ENCODE data around the gene GASK1A. TPM values are rescaled to one million over a fixed set of nuclear protein-coding genes. Genes with fewer than 3 reads are reported as not detected.
A peak's percentile ranks its signal among the peaks of the same experiment; 100 is the strongest.

The GASK1A gene
- total RNA-seq, 1 experiment from 2014 or later: 1.9 TPM

DNA sequence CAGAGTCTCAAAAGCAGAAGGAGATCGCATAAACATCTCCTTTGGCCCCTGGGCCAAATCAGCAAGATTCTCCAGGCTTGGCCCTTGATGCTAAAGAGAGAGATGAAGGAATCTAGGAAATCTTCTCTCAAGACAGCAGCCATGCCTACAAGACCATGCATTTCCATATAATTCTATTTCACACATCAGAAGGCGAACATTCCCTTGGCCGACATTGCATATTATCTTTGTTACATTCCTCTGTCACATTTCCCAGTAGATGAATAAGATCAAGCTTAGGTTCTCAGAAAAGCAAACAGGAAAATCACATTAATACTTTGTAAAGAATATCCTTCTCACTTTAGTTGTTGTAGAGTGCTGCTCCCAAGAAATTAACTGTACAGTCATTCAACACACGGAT is 21.3 kb downstream of the GASK1A start:
- H3F3A ChIP-seq (ENCODE audit: low read length, unreplicated experiment): no peaks in the 10 kb centered on the region
- no TSS peak for BruUV-seq (replicated peaks)

DNA sequence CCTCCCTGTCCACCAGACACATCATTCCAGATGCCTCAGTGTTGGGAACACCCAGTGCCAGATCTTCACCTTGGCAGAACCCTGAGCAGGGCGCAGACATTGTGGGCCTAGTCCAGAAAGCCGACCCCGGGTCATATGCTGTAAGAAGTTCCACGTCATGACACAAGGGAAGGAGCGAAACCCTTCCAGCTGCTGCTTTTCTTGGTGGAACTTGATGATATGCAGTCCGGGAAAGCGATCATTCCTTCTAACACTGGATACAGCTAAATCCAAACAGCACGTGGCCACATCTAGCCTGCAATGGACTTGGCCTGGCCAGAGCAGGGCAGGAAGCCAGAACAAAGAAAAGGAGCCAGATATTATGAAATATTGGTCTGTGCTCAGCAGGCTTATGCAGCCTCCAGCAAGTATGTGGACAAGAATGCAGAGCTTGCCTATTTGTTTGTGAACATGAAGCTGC is 22.0 kb downstream of the GASK1A start:
- CTCF ChIA-PET: no interaction called here
- Histone ChIP-seq H3K27ac (ENCODE audit: low read length) (no peak overlapping the region), H3K36me3 (ENCODE audit: low read depth, low read length) (no peaks in the 10 kb centered on the region), H2AFZ (ENCODE audit: low read length) (no peak overlapping the region), H3K9ac (ENCODE audit: low read length) (no peak overlapping the region), H3K4me2 (ENCODE audit: low read length) (no peak overlapping the region), H3K27me3 (ENCODE audit: low read length) (no peaks in the 10 kb centered on the region), H3K4me1 (ENCODE audit: insufficient read depth, low read length) (peaks cover 19% of the 10 kb centered on the region), H3K9me2 (replicated peaks; ENCODE audit: low read length) (no peaks in the 10 kb centered on the region), H3K9me3 (ENCODE audit: low read length) (no peaks in the 10 kb centered on the region), H3K79me2 (ENCODE audit: low read length) (no peaks in the 10 kb centered on the region), H4K20me1 (ENCODE audit: low read length) (no peaks in the 10 kb centered on the region), H3F3A (ENCODE audit: low read length, unreplicated experiment) (no peaks in the 10 kb centered on the region), H3K4me3 (ENCODE audit: low read length) (no peak overlapping the region)
- no TSS peak for BruUV-seq (replicated peaks)
- POLR2A ChIA-PET (ENCODE audit: unreplicated experiment): no interaction called here
- peak; percentile 11 for DNase-seq
- peak; percentile 29; the same call in 1 of the 2 replicates for ATAC-seq
- intact Hi-C loops (cut with micrococcal nuclease): no loop called here
- TF ChIP-seq EZH2 (IDR thresholded peaks at IDR 0.05; ENCODE audit: low read length, unreplicated experiment): no peak
- TF ChIP-seq EZH2phosphoT487 (IDR thresholded peaks at IDR 0.05; ENCODE audit: borderline replicate concordance, low read length): no peak
- TF ChIP-seq, protein P1, sequence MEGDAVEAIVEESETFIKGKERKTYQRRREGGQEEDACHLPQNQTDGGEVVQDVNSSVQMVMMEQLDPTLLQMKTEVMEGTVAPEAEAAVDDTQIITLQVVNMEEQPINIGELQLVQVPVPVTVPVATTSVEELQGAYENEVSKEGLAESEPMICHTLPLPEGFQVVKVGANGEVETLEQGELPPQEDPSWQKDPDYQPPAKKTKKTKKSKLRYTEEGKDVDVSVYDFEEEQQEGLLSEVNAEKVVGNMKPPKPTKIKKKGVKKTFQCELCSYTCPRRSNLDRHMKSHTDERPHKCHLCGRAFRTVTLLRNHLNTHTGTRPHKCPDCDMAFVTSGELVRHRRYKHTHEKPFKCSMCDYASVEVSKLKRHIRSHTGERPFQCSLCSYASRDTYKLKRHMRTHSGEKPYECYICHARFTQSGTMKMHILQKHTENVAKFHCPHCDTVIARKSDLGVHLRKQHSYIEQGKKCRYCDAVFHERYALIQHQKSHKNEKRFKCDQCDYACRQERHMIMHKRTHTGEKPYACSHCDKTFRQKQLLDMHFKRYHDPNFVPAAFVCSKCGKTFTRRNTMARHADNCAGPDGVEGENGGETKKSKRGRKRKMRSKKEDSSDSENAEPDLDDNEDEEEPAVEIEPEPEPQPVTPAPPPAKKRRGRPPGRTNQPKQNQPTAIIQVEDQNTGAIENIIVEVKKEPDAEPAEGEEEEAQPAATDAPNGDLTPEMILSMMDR (conservative IDR thresholded peaks at IDR 0.05; ENCODE audit: low read depth, low read length): no peak

More for the DNA sequence above, 21.3 kb downstream of the GASK1A start:
- TF ChIP-seq EZH2phosphoT487 (IDR thresholded peaks at IDR 0.05; ENCODE audit: borderline replicate concordance, low read length) (no peak), EZH2 (IDR thresholded peaks at IDR 0.05; ENCODE audit: low read length, unreplicated experiment) (no peak)
- TF ChIP-seq, protein P1 (conservative IDR thresholded peaks at IDR 0.05; ENCODE audit: low read depth, low read length): no peak
- H3K4me3 ChIP-seq (ENCODE audit: low read length): no peak overlapping the region
- H3K36me3 ChIP-seq (ENCODE audit: low read depth, low read length): no peaks in the 10 kb centered on the region
- ATAC-seq (no peak), DNase-seq (no peak)
- ChIA-PET POLR2A (ENCODE audit: unreplicated experiment) (no interaction called here), CTCF (no interaction called here)
- no peak overlapping the region for H3K4me2 ChIP-seq (ENCODE audit: low read length)
- H3K4me1 ChIP-seq (ENCODE audit: insufficient read depth, low read length): peaks cover 17% of the 10 kb centered on the region
- intact Hi-C loops (cut with micrococcal nuclease): no loop called here
- H3K9me3 ChIP-seq (ENCODE audit: low read length): no peaks in the 10 kb centered on the region
- no peaks in the 10 kb centered on the region for H4K20me1 ChIP-seq (ENCODE audit: low read length)
- H2AFZ ChIP-seq (ENCODE audit: low read length): no peak overlapping the region
- H3K9me2 ChIP-seq (replicated peaks; ENCODE audit: low read length): no peaks in the 10 kb centered on the region
- H3K27ac ChIP-seq (ENCODE audit: low read length): no peak overlapping the region
- no peaks in the 10 kb centered on the region for H3K27me3 ChIP-seq (ENCODE audit: low read length)
- no peak overlapping the region for H3K9ac ChIP-seq (ENCODE audit: low read length)
- no peaks in the 10 kb centered on the region for H3K79me2 ChIP-seq (ENCODE audit: low read length)

DNA sequence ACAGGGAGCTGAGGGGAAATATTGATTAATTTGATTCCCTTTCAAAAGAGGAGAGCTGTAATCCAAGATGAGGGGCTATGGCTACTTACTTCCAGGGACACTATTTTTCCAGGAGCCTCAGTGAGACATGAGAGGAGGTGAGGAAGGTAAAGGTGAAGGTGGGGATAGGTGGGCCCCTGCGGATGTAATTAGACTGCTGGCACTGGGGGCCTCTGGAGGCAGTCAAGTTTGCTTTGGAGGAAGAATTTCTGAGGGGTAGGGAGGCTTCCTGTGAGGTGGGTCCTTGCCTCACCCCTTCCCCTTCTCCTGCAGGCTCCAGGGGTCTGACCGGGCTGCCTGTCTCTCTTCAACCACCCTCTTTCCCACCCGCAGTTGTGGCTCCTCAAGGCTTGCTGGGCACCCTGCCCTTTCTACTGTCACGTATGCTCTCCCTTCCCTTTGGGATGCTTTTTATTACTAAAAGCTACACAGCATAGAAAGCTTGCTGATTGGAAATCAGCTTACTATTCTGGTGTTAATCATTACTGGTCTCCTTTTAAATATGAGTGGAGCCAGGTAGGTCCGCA is 22.5 kb downstream of the GASK1A start:
- no peak overlapping the region for H3K27ac ChIP-seq (ENCODE audit: low read length)
- TF ChIP-seq EZH2 (IDR thresholded peaks at IDR 0.05; ENCODE audit: low read length, unreplicated experiment) (no peak), EZH2phosphoT487 (IDR thresholded peaks at IDR 0.05; ENCODE audit: borderline replicate concordance, low read length) (no peak)
- TF ChIP-seq, protein P1 (conservative IDR thresholded peaks at IDR 0.05; ENCODE audit: low read depth, low read length): no peak

More for the DNA sequence above, 22.5 kb downstream of the GASK1A start:
- intact Hi-C loops (cut with micrococcal nuclease): no loop called here
- Histone ChIP-seq H2AFZ (ENCODE audit: low read length) (no peak overlapping the region), H3K4me3 (ENCODE audit: low read length) (no peak overlapping the region), H3K9me3 (ENCODE audit: low read length) (no peaks in the 10 kb centered on the region), H3K79me2 (ENCODE audit: low read length) (no peaks in the 10 kb centered on the region), H3F3A (ENCODE audit: low read length, unreplicated experiment) (no peaks in the 10 kb centered on the region), H3K27me3 (ENCODE audit: low read length) (no peaks in the 10 kb centered on the region), H4K20me1 (ENCODE audit: low read length) (no peaks in the 10 kb centered on the region), H3K4me1 (ENCODE audit: insufficient read depth, low read length) (peaks cover 19% of the 10 kb centered on the region), H3K9ac (ENCODE audit: low read length) (no peak overlapping the region), H3K4me2 (ENCODE audit: low read length) (no peak overlapping the region), H3K9me2 (replicated peaks; ENCODE audit: low read length) (no peaks in the 10 kb centered on the region), H3K36me3 (ENCODE audit: low read depth, low read length) (no peaks in the 10 kb centered on the region)
- CTCF ChIA-PET: no interaction called here
- POLR2A ChIA-PET (ENCODE audit: unreplicated experiment): no interaction called here
- no peak for ATAC-seq
- no TSS peak for BruUV-seq (replicated peaks)
- DNase-seq: no peak
